Activated B cell treated with CpG ODN at 0.5 μM for 24 hours (primary cell): Measurements from ENCODE around the gene ARHGEF2. TPM values are rescaled to one million over a fixed set of nuclear protein-coding genes. Genes with fewer than 3 reads are reported as not detected.

Source experiments
- ATAC-seq: fragments of 200-7000 bp; cut with Tn5 transposase; one replicate; pipeline ENCODE4 v1.10.0; 2021; ENCODE audit warnings: low read depth, mild to moderate bottlenecking, moderate library complexity
- CTCF ChIA-PET: fragments of 350-600 bp; sonication (Branson Sonifier 250); formaldehyde crosslinking; loops from one replicate; lab custom pipeline; 2021; ENCODE audit warnings: antibody characterized with exemption; lab: Charles Lee
- POLR2A ChIA-PET: fragments of 350-600 bp; sonication (Branson Sonifier 250); formaldehyde crosslinking; loops from one replicate; lab custom pipeline; 2021; ENCODE audit warnings: antibody characterized with exemption; lab: Charles Lee
- DNase-seq: peaks from one replicate; pipeline ENCODE4 v3.0.0; 2022
- H3K27ac Mint-ChIP-seq: one replicate; pipeline ENCODE4 v1.8.0; 2020; ENCODE audit warnings: mixed read lengths
- H3K27me3 Mint-ChIP-seq: one replicate; pipeline ENCODE4 v1.8.0; 2021; ENCODE audit warnings: mixed read lengths
- H3K36me3 Mint-ChIP-seq: one replicate; pipeline ENCODE4 v1.8.0; 2021; ENCODE audit warnings: low read depth, mixed read lengths
- H3K4me1 Mint-ChIP-seq: one replicate; pipeline ENCODE4 v1.8.0; 2021; ENCODE audit warnings: mixed read lengths
- H3K4me3 Mint-ChIP-seq: one replicate; pipeline ENCODE4 v1.8.0; 2020; ENCODE audit warnings: mild to moderate bottlenecking, mixed read lengths
- H3K9me3 Mint-ChIP-seq: one replicate; pipeline ENCODE4 v1.8.0; 2020; ENCODE audit warnings: mixed read lengths
- intact Hi-C: fragments of 100-400 bp; cut with micrococcal nuclease; formaldehyde crosslinking; loops from one replicate; pipeline ENCODE4 v1.15.1; 2024
- total RNA-seq: library from RNA; stranded (reverse); gene quantifications from 2 replicates; pipeline ENCODE4 v1.2.3, GENCODE V29; 2022
- TF ChIP-seq, protein P1 (sequence below): fragments of 200-600 bp; IDR thresholded peaks from one replicate; pipeline ENCODE4 v1.8.0; 2022; ENCODE audit warnings: antibody characterized with exemption, mild to moderate bottlenecking

Gene ARHGEF2
- total RNA-seq, 1 donor from 2014 or later = 207 TPM

DNA sequence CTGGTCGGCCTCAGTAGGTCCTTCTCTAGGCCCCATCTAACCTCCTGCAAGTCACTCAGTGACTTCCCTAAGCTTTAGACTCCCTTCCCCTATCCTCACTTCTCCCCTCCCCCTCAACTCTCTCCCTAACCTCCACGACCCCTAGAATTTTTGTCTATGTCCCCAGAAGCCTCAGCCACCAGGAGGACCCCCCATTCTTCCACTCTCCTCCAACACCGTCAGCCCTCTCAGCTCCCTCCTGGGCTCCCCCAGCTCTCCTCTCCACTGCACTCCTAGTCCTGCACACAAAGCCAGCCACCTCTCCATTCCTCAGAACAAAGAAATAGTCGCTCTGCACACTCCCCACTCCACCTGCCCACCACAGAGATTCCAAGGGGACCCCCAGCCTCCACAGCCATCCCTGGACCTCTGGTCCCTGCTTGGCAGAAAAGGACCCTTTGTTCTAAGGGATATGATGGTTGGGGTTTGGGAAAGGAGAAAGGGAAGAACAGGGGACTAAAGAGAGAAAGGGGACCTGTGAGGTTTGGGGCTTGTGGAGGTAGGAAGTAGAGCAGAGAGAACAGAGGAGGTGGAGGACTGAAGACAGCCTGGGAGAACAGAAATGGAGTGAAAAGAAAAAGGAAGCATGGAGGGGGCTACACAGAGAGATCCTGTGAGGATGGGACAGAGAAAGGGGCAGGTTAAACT is 2.8 kb downstream of the ARHGEF2 start:
- Mint-ChIP-seq H3K27me3 (no peaks in the 10 kb centered on the region), H3K9me3 (no peaks in the 10 kb centered on the region), H3K4me3 (peak overlapping the region; percentile 97), H3K36me3 (peaks cover 53% of the 10 kb centered on the region), H3K27ac (peak overlapping the region; percentile 90), H3K4me1 (peaks cover 84% of the 10 kb centered on the region)
- TF ChIP-seq, protein P1, sequence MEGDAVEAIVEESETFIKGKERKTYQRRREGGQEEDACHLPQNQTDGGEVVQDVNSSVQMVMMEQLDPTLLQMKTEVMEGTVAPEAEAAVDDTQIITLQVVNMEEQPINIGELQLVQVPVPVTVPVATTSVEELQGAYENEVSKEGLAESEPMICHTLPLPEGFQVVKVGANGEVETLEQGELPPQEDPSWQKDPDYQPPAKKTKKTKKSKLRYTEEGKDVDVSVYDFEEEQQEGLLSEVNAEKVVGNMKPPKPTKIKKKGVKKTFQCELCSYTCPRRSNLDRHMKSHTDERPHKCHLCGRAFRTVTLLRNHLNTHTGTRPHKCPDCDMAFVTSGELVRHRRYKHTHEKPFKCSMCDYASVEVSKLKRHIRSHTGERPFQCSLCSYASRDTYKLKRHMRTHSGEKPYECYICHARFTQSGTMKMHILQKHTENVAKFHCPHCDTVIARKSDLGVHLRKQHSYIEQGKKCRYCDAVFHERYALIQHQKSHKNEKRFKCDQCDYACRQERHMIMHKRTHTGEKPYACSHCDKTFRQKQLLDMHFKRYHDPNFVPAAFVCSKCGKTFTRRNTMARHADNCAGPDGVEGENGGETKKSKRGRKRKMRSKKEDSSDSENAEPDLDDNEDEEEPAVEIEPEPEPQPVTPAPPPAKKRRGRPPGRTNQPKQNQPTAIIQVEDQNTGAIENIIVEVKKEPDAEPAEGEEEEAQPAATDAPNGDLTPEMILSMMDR = no peak
- intact Hi-C loops = loop anchor here (5.0 kb wide), 1 partner anchor 77 kb away; the partner anchor contains the start of genes LAMTOR2 and UBQLN4
- DNase-seq = no peak
- ATAC-seq = no peak
- POLR2A ChIA-PET = interaction anchor here (0.9 to 14.6 kb wide), 6 partner anchors 7 to 41 kb away, joined by 4 to 403 read pairs (median 99); partner anchors contain the start of genes KHDC4 and RXFP4
- CTCF ChIA-PET = interaction anchor here (1.0 to 9.8 kb wide), 5 partner anchors 9 to 34 kb away, joined by 3 to 146 read pairs (median 6); partner anchors contain the start of gene RXFP4

DNA sequence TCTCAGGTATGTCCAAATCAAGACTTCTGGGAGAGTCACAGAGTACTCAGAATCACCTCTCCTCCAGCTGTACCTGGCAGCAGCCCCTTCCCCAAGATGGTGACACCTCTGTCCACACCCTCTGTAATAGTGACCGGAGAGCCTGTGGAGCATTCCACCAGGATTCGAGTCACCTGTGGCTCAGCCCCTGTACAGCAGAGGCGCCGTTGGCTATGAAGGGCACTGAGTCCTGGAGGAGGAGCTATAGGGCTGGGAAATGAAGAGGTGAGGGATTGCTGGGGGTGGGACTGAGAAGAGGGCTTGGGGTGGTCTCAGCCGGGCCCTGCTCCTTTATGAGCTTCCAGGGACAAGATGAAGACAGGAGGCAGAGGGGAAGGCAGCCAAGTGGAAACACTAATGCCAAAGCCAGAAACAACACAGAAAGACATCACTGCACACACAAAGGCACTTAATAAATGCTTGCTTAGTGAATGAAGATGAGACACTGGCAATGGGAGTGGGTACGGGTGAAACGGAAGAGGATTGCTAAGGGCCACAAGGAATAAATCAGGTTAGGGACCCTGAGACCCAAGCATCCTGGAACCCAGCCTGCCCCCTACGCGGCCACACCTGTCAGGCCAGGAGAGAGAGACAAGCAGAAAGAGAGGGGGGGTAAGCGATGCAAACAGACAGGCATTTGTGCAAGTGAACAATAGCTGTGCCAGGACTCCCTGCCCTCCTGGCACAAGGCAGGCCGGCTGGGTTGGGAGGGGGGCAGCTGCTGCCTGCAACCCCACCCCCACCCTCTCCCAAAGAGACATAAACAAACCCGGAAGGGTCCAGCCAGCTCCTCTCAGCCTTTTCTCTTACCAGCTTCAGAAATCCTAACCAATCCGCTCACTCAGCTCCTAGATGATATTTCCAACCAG is 3.9 kb downstream of the ARHGEF2 start:
- H3K36me3 Mint-ChIP-seq = peaks cover 64% of the 10 kb centered on the region

DNA sequence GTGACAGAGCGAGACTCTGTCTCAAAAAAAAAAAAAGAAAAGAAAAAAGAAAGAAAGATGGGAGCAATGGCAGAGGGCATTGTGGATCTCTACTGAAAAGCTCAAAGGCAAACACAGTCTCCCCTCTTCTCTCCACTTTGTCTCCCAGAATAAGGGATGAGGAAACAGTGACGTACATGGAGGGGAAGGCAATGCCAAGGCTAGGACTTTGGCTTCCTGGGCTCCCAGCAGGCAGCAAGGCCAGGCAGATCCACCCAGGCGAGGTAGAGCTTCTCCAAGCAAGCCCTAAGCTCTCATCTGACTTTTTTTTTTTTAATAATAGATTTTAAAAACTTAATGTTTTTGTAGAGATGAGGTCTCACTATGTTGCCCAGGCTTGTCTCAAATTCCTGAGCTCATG is 4.6 kb downstream of the ARHGEF2 start:
- Mint-ChIP-seq H3K27me3 (no peaks in the 10 kb centered on the region), H3K4me1 (peaks cover 87% of the 10 kb centered on the region), H3K9me3 (no peaks in the 10 kb centered on the region), H3K27ac (peak overlapping the region; percentile 90), H3K4me3 (peak overlapping the region; percentile 53), H3K36me3 (peaks cover 70% of the 10 kb centered on the region)
- ChIA-PET CTCF (interaction anchor here (0.9 to 2.3 kb wide), 3 partner anchors 8 to 36 kb away, joined by 3 to 6 read pairs (median 3); no protein-coding TSS in a partner anchor), POLR2A (interaction anchor here (0.6 to 14.6 kb wide), 4 partner anchors 10 to 1616 kb away, joined by 3 to 403 read pairs (median 15); partner anchors contain the start of gene RXFP4)
- ATAC-seq = no peak
- TF ChIP-seq, protein P1 = no peak
- intact Hi-C loops = no loop called here
- DNase-seq = no peak

More for the DNA sequence above, 3.9 kb downstream of the ARHGEF2 start:
- DNase-seq (no peak), ATAC-seq (no peak)
- Mint-ChIP-seq H3K9me3 (no peaks in the 10 kb centered on the region), H3K27ac (peak overlapping the region; percentile 90), H3K4me3 (peak overlapping the region; percentile 97), H3K4me1 (peaks cover 84% of the 10 kb centered on the region), H3K27me3 (no peaks in the 10 kb centered on the region)
- POLR2A ChIA-PET = interaction anchor here (0.9 to 14.6 kb wide), 5 partner anchors 8 to 33 kb away, joined by 4 to 403 read pairs (median 26); partner anchors contain the start of gene RXFP4
- TF ChIP-seq, protein P1 = no peak
- CTCF ChIA-PET = interaction anchor here (1.0 to 2.3 kb wide), 4 partner anchors 9 to 15 kb away, joined by 3 to 6 read pairs (median 4); no protein-coding TSS in a partner anchor
- intact Hi-C loops = loop anchor here (5.0 kb wide), 1 partner anchor 78 kb away; the partner anchor contains the start of genes LAMTOR2 and UBQLN4

- Mint-ChIP-seq H3K9me3 (no peaks in the 10 kb centered on the region), H3K4me1 (peaks cover 98% of the 10 kb centered on the region), H3K27me3 (no peaks in the 10 kb centered on the region), H3K36me3 (peaks cover 76% of the 10 kb centered on the region), H3K4me3 (peak overlapping the region; percentile 53), H3K27ac (peak overlapping the region; percentile 83)
- no peak for DNase-seq
- intact Hi-C loops = loop anchor here (2.0 kb wide), 1 partner anchor 17 kb away; no protein-coding TSS in a partner anchor
- CTCF ChIA-PET = interaction anchor here (1.2 to 1.6 kb wide), 3 partner anchors 18 to 34 kb away, joined by 3 to 4 read pairs (median 3); no protein-coding TSS in a partner anchor
- ATAC-seq = no peak
- TF ChIP-seq, protein P1 = no peak
- POLR2A ChIA-PET = interaction anchor here (0.8 to 14.6 kb wide), 8 partner anchors 7 to 41 kb away, joined by 3 to 403 read pairs (median 12); partner anchors contain the start of genes ARHGEF2, KHDC4 and RXFP4
Observed at GRCh38 chr1:155971910-155972809, 6.2 kb downstream of the ARHGEF2 start.
